ENCODE data around the gene CRYBG2.

The CRYBG2 gene

DNA sequence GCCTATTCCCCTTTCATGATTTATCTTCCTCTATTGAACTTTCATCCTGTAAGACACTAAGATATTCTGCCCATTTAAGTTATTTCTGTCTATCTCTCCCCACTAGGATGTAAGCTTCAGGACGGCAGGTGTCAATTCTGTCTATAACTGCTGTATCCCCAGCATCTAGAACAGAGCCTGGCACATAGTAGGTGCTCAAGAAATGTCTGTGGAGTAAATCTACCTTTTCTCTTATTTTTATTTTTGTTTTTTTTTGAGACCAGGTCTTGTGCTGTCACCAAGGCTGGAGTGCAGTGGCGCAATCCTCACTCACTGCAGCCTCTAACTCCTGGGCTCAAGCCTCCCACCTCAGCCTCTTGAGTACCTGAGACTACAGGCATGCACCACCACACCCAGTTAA, 30.5 kb downstream of the CRYBG2 start:
- Histone ChIP-seq H3K4me1 (ENCODE audit: control insufficient read depth, insufficient read depth, low read length) (no peaks in the 10 kb centered on the region), H3K9me3 (ENCODE audit: control insufficient read depth, low read length) (no peaks in the 10 kb centered on the region), H3K27ac (ENCODE audit: insufficient read depth, low read depth, low read length, poor library complexity, severe bottlenecking) (no peak overlapping the region), H3K27me3 (ENCODE audit: control insufficient read depth, insufficient read depth, low read length, poor library complexity, severe bottlenecking) (no peaks in the 10 kb centered on the region), H3K36me3 (ENCODE audit: control insufficient read depth, insufficient read depth, low read length) (peaks cover 4% of the 10 kb centered on the region), H3K4me3 (ENCODE audit: insufficient read depth, low read depth, low read length) (no peak overlapping the region)
- 88 to 96% methylated on average over 2 of the region's 2 CpGs for WGBS, 2 experiments

DNA sequence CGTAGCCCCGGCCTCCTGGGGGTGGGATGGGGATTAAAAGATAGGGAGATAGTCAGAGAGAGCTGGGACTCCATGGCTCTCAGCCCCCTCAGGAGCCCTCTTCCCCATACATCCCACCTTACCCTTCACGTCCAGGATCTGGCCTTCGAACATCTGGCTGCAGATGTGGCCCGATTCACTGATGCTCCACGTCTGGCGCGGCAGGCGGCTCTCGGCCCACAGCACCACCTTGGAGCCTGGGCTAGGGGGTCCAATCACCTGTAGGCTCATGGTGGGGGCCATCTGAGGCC, 31.9 kb downstream of the CRYBG2 start:
- peaks cover 4% of the 10 kb centered on the region for H3K36me3 ChIP-seq (ENCODE audit: control insufficient read depth, insufficient read depth, low read length)
- peaks cover 7% of the 10 kb centered on the region for H3K4me1 ChIP-seq (ENCODE audit: control insufficient read depth, insufficient read depth, low read length)
- no peak overlapping the region for H3K27ac ChIP-seq (ENCODE audit: insufficient read depth, low read depth, low read length, poor library complexity, severe bottlenecking)
- no peaks in the 10 kb centered on the region for H3K9me3 ChIP-seq (ENCODE audit: control insufficient read depth, low read length)
- no peak overlapping the region for H3K4me3 ChIP-seq (ENCODE audit: insufficient read depth, low read depth, low read length)
- 88 to 90% methylated on average over 10 of the region's 10 CpGs for WGBS, 2 experiments
- no peaks in the 10 kb centered on the region for H3K27me3 ChIP-seq (ENCODE audit: control insufficient read depth, insufficient read depth, low read length, poor library complexity, severe bottlenecking)

DNA sequence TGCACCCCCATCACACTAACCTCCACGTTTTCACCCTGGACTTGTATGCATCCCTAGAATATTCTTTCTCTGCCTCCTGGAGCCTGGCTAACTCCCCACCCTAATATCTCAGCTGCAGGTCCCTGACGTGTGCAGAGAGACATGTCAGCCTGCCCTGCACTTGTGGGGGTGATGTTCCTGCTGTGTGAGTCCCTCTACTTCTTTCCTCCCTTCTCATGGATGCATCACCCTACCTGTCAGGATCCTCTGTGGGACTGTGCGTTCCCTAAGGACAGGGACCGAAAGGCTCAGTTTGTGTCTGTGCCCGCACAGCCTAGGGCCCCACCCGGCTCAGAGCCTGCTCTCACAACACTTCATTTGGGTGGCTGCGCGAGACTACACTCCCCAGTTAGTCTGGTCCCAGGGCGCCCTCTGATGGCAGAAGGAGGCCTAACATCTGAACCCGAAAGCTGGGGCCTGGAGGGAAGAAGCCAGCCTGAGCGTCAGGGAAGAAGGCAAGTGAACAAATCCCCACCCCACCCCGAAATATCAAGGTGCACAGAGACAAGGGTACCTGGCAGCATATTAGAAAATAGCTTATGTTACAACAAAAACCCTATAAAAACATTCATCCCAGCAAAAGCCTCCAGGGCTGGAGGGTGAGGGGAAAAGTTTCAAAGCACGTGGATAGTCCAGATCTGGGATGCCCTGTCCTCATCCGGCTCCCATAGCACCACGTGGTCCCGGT, 32.5 kb downstream of the CRYBG2 start:
- peaks cover 7% of the 10 kb centered on the region for H3K4me1 ChIP-seq (ENCODE audit: control insufficient read depth, insufficient read depth, low read length)
- peaks cover 4% of the 10 kb centered on the region for H3K36me3 ChIP-seq (ENCODE audit: control insufficient read depth, insufficient read depth, low read length)
- WGBS, 2 experiments: 45 to 47% methylated on average over 15 to 16 of the region's 16 CpGs
- H3K9me3 ChIP-seq (ENCODE audit: control insufficient read depth, low read length): no peaks in the 10 kb centered on the region
- H3K4me3 ChIP-seq (ENCODE audit: insufficient read depth, low read depth, low read length): no peak overlapping the region
- no peak overlapping the region for H3K27ac ChIP-seq (ENCODE audit: insufficient read depth, low read depth, low read length, poor library complexity, severe bottlenecking)
- H3K27me3 ChIP-seq (ENCODE audit: control insufficient read depth, insufficient read depth, low read length, poor library complexity, severe bottlenecking): no peaks in the 10 kb centered on the region

DNA sequence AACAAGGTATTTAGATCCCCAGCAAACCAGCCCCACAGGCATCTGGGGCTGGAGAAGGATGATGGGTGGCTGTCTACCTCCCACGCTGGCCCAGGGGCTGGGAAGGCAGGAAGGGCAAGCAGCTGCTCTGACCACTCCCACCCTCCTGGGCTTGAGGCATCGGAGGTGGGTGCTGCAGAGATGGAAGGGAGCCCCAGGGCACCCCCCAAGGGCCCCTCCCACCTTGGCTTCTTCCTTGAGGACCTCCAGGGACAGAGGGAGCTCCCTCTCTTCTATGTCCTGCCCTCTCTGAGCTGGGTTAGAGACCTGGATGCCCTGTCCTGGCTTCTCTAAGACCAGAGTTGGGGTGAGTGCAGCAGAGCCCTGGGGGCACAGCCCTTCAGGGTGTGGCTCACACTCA, 33.0 kb downstream of the CRYBG2 start:
- Histone ChIP-seq H3K36me3 (ENCODE audit: control insufficient read depth, insufficient read depth, low read length) (peaks cover 4% of the 10 kb centered on the region), H3K27me3 (ENCODE audit: control insufficient read depth, insufficient read depth, low read length, poor library complexity, severe bottlenecking) (no peaks in the 10 kb centered on the region), H3K9me3 (ENCODE audit: control insufficient read depth, low read length) (no peaks in the 10 kb centered on the region), H3K4me1 (ENCODE audit: control insufficient read depth, insufficient read depth, low read length) (peaks cover 7% of the 10 kb centered on the region), H3K4me3 (ENCODE audit: insufficient read depth, low read depth, low read length) (no peak overlapping the region), H3K27ac (ENCODE audit: insufficient read depth, low read depth, low read length, poor library complexity, severe bottlenecking) (no peak overlapping the region)
- WGBS, 2 experiments: 89 to 93% methylated on average over 2 of the region's 2 CpGs

DNA sequence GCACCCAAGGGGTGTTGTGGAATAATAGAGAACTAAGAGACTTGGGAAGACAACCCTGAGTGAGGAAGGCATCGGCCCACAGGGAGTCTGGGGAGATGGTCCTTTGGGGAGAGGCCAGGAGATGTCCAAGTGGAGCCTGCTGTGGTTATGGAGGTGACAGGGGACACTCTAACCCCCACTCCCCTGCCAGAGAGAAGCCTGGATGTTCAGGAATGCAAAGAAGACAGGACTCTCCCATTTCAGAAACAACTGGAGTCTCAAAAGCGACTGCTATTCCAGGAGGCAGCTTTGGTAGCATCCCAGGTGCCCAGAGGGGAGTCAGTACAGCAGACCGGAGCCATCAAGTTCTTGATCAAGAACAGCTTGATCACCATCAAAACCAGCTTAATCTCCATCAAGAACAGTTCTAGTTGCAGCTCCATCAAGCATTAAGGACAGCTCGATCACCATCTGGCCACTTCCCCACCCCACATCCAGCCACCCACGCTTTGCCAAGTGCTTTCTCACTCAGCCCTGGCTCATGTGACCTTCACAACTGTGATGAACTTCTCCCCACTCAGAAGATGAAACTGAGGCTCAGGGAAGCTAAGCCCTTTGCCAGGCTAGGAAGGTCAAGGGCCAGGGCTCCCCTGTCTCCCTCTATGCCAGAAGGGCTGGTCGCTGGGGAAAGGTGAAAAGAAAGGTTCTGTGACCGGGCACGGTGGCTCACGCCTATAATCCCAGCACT, 35.4 kb downstream of the CRYBG2 start:
- Histone ChIP-seq H3K4me1 (ENCODE audit: control insufficient read depth, insufficient read depth, low read length) (peaks cover 7% of the 10 kb centered on the region), H3K4me3 (ENCODE audit: insufficient read depth, low read depth, low read length) (no peak overlapping the region), H3K27ac (ENCODE audit: insufficient read depth, low read depth, low read length, poor library complexity, severe bottlenecking) (no peak overlapping the region), H3K9me3 (ENCODE audit: control insufficient read depth, low read length) (no peaks in the 10 kb centered on the region), H3K27me3 (ENCODE audit: control insufficient read depth, insufficient read depth, low read length, poor library complexity, severe bottlenecking) (no peaks in the 10 kb centered on the region), H3K36me3 (ENCODE audit: control insufficient read depth, insufficient read depth, low read length) (no peaks in the 10 kb centered on the region)
- 89 to 94% methylated on average over 9 of the region's 9 CpGs for WGBS, 2 experiments

DNA sequence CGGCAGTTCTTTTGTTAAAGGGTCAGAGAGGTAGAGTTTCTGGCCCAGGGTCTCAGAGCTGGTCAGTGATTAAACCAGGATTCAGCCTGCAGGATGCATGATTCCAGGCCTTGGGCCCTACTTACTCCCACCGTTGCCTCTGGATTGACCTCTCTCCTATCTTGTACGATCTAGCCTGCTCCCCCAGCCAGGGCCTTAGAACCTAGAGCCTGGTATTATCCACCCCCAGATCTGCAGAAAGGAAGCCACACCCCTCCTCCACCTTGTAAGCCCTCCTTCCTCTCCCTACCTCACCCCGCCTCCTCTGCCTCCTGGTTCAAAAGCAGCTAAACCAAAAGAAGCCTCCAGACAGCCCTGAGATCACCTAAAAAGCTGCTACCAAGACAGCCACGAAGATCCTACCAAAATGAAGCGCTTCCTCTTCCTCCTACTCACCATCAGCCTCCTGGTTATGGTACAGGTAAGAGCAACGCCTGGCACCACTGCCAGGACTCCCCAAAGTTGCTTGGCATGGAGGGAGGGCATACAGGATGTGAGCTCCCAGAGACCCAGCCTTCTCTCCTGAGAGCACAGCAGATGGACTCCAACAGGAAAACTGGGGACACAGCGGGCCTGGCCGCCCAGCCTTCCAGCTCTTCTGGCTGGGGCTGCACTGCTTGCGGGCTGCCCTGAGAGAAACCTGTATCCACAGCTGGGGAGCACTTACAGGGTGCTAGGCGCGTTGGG, 36.2 kb downstream of the CRYBG2 start, which contains the start of gene CD52:
TSS of gene CD52 (plus strand) at position 347 of the 726 bp plus-strand sequence. CDS start at position 407, 60 bp downstream.
- H3K27me3 ChIP-seq (ENCODE audit: control insufficient read depth, insufficient read depth, low read length, poor library complexity, severe bottlenecking): no peaks in the 10 kb centered on the region
- 78% methylated on average over 12 of the region's 12 CpGs for WGBS, 2 experiments
- H3K4me1 ChIP-seq (ENCODE audit: control insufficient read depth, insufficient read depth, low read length): peaks cover 7% of the 10 kb centered on the region
- H3K4me3 ChIP-seq (ENCODE audit: insufficient read depth, low read depth, low read length): no peak within 1 kb of the TSS
- no peaks in the 10 kb centered on the region for H3K36me3 ChIP-seq (ENCODE audit: control insufficient read depth, insufficient read depth, low read length)
- no peak within 1 kb of the TSS for H3K27ac ChIP-seq (ENCODE audit: insufficient read depth, low read depth, low read length, poor library complexity, severe bottlenecking)
- no peaks in the 10 kb centered on the region for H3K9me3 ChIP-seq (ENCODE audit: control insufficient read depth, low read length)

DNA sequence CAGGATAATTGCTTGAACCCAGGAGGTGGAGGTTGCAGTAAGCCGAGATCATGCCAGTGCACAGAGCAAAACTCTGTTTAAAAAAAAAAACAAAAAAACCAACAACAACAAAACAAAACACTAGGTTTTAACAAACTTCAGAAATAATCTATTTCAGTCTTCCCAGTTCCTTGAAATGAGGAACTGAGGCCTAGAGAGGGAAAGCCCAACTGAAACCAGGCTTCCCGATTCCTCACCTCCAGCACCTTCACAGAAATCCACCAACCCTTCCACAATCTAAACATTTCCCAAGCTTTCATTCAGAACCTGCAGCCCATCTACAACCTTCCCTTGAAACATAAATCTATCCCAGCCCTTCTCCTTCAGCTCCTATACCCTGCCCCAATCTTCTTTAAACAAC, 36.8 kb downstream of the CRYBG2 start:
- WGBS, 2 experiments: 85 to 96% methylated on average over 2 of the region's 2 CpGs
- Histone ChIP-seq H3K27me3 (ENCODE audit: control insufficient read depth, insufficient read depth, low read length, poor library complexity, severe bottlenecking) (no peaks in the 10 kb centered on the region), H3K36me3 (ENCODE audit: control insufficient read depth, insufficient read depth, low read length) (no peaks in the 10 kb centered on the region), H3K4me3 (ENCODE audit: insufficient read depth, low read depth, low read length) (no peak overlapping the region), H3K27ac (ENCODE audit: insufficient read depth, low read depth, low read length, poor library complexity, severe bottlenecking) (no peak overlapping the region), H3K4me1 (ENCODE audit: control insufficient read depth, insufficient read depth, low read length) (peaks cover 7% of the 10 kb centered on the region), H3K9me3 (ENCODE audit: control insufficient read depth, low read length) (no peaks in the 10 kb centered on the region)

DNA sequence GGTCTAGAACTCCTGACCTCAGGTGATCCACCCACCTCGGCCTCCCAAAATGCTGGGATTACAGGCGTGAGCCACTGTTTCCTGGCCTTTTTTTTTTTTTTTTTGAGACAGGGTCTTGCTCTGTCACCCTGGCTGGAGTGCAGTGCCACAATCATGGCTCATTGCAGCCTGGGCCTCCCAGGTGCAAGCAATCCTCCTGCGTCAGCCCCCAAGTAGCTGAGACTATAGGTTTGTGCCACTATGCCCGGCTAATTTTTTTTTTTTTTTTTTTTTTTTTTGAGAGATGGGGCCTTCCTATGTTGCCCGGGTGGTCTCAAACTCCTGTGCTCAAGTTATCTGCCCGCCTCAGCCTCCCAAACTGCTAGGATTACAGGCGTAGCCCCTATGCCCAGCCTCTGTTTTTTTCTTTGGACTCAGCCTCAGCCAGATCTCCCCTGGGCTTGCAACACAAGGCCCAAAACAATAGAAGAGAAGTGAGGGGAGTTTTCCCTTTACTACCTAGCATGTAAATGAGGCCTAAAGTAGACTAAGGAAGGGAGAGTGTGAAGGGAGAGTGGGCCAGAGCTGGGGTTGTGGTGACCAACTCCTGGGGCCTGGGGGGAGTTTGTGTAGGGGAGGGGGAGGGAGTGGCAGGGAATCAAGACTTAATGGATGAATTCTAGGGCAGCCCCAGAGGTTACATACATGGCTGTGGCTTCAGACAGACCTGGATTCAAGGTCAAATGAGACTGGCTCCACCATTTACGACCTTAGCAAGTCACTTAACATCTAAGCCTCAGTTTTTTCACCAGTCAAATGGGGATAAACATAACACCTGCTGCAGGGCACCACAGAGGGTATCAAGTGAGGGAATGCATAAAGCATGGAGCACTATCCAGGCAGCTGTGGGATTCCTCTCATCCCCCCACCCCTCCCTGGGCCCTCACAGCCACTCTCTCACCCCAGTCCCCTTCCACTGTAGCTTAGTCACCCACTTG, 37.8 kb downstream of the CRYBG2 start:
- WGBS, 2 experiments: 83 to 92% methylated on average over 8 of the region's 8 CpGs
- no peak overlapping the region for H3K4me3 ChIP-seq (ENCODE audit: insufficient read depth, low read depth, low read length)
- no peaks in the 10 kb centered on the region for H3K36me3 ChIP-seq (ENCODE audit: control insufficient read depth, insufficient read depth, low read length)
- no peaks in the 10 kb centered on the region for H3K27me3 ChIP-seq (ENCODE audit: control insufficient read depth, insufficient read depth, low read length, poor library complexity, severe bottlenecking)
- H3K4me1 ChIP-seq (ENCODE audit: control insufficient read depth, insufficient read depth, low read length): peaks cover 7% of the 10 kb centered on the region
- H3K27ac ChIP-seq (ENCODE audit: insufficient read depth, low read depth, low read length, poor library complexity, severe bottlenecking): no peak overlapping the region
- no peaks in the 10 kb centered on the region for H3K9me3 ChIP-seq (ENCODE audit: control insufficient read depth, low read length)

DNA sequence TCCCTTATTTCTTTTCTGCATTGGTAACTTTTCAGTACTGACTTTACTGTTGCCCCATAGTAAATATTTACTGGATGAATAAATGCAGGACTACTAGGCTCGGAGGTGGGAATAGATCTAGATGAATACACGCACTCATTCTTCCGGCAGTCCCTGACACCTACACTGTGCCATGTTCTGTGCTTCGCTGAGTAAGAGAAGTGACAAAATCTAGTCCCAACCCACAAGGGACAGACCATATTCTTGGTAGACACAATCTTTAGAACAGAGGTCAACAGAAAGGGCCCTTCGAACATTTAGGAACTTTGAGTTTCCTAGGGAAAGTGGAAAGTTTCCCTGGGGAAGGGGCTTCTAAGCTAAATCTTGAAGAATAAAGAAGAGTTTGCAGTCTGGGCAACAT, 39.4 kb downstream of the CRYBG2 start:
- Histone ChIP-seq H3K9me3 (ENCODE audit: control insufficient read depth, low read length) (no peaks in the 10 kb centered on the region), H3K27ac (ENCODE audit: insufficient read depth, low read depth, low read length, poor library complexity, severe bottlenecking) (no peak overlapping the region), H3K27me3 (ENCODE audit: control insufficient read depth, insufficient read depth, low read length, poor library complexity, severe bottlenecking) (no peaks in the 10 kb centered on the region), H3K36me3 (ENCODE audit: control insufficient read depth, insufficient read depth, low read length) (no peaks in the 10 kb centered on the region), H3K4me3 (ENCODE audit: insufficient read depth, low read depth, low read length) (no peak overlapping the region), H3K4me1 (ENCODE audit: control insufficient read depth, insufficient read depth, low read length) (peaks cover 7% of the 10 kb centered on the region)
- WGBS, 2 experiments: 94% methylated on average over 5 of the region's 5 CpGs
